Heart right ventricle (tissue), 16 donors: ENCODE results near the gene MEF2C. TPM values are rescaled to one million over a fixed set of nuclear protein-coding genes. Genes with fewer than 3 reads are reported as not detected.

Source experiments
- ATAC-seq, 8 donors: fragments of 200-7000 bp; cut with Tn5 transposase; one replicate each; pipeline ENCODE4 v1.9.1; 2020; ENCODE audit warnings: mild to moderate bottlenecking in 8 of 8, moderate library complexity in 8 of 8, moderate number of reproducible peaks in 1 of 8
- DNase-seq, 2 donors: peaks; one replicate each; pipeline ENCODE4 v3.0.0-alpha.2; 2020
- H3K27ac ChIP-seq, 10 donors: fragments of 200-600 bp; sonication (generic) in 2 of 10; one replicate each; pipeline versions ENCODE4 v1.5.0 to v1.8.0; 2020 to 2022; ENCODE audit warnings: mild to moderate bottlenecking in 3 of 10
- H3K27me3 ChIP-seq, 7 donors: fragments of 200-600 bp; one replicate each; pipeline ENCODE4 v1.8.0; 2021 to 2022; ENCODE audit warnings: mild to moderate bottlenecking in 2 of 7
- H3K36me3 ChIP-seq, 9 donors: fragments of 200-600 bp; sonication (generic) in 1 of 9; one replicate each; pipeline versions ENCODE4 v1.5.0 to v1.8.0; 2020 to 2022; ENCODE audit warnings: mild to moderate bottlenecking in 2 of 9
- H3K4me1 ChIP-seq, 9 donors: fragments of 200-600 bp; sonication (generic) in 1 of 9; one replicate each; pipeline versions ENCODE4 v1.5.0 to v1.8.0; 2020 to 2022; ENCODE audit warnings: mild to moderate bottlenecking in 4 of 9
- H3K4me3 ChIP-seq, 10 donors: fragments of 200-600 bp; sonication (generic) in 2 of 10; one replicate each; pipeline versions ENCODE4 v1.5.0 to v1.8.0; 2020 to 2022; ENCODE audit warnings: mild to moderate bottlenecking in 7 of 10, moderate library complexity in 2 of 10
- H3K9me3 ChIP-seq, 11 donors: fragments of 200-600 bp in 10 of 11; sonication (generic) in 2 of 11; one replicate each; pipeline versions ENCODE4 v1.5.0 to v1.8.0; 2013 to 2022; ENCODE audit warnings: mild to moderate bottlenecking in 2 of 11, control low read depth in 1 of 11, moderate library complexity in 1 of 11
- CTCF ChIP-seq, 9 donors: fragments of 200-600 bp; sonication (generic) in 2 of 9; IDR thresholded peaks; one replicate each; pipeline versions ENCODE4 v1.5.0 to v1.8.0; 2021 to 2022; ENCODE audit warnings: antibody characterized with exemption in 9 of 9, mild to moderate bottlenecking in 5 of 9, moderate library complexity in 1 of 9
- WGBS, 2 donors: extraction: QIAGEN DNeasy Blood & Tissue Kit; methylation state at CpG; one replicate each; pipeline ENCODE4 v1.1.7; 2013; ENCODE audit warnings: inconsistent platforms in 1 of 2; 5-methylcytosine and 5-hydroxymethylcytosine counted together
- intact Hi-C, 10 donors: fragments of 100-400 bp; cut with DNase I; formaldehyde crosslinking; loops; one replicate each; pipeline versions ENCODE4 v1.11.1 to v1.14.2; 2022
- polyA plus RNA-seq, 2 donors: library from polyadenylated mRNA; stranded (reverse); fragments of 200-250 nt; gene quantifications; one replicate each; pipeline ENCODE4 v1.2.3, GENCODE V29; 2013
- total RNA-seq, 10 donors: library from RNA; stranded (reverse); fragmentation: NEBNext Ultra II Directional in 3 of 10; extraction: Animal tissue kit (Norgen Biotek cat#: 25700) in 3 of 10; gene quantifications; one replicate each; pipeline versions ENCODE4 v1.2.1 to v1.2.4, GENCODE V29; 2021 to 2023
- donor health status: Arrhythmogenic right ventricular cardiomyopathy.
- donor health status: ischemic (EF 13 %, LVEDD 7.1; RV severe dilation, severe dysfunction).
- donor health status: healthy with polysubstance abuse.
- donor health status: DM: no; HTN: yes; CAD: no.
- donor health status: DM: no; HTN: no; CAD: no.
- donor health status: ischemic (EF 25% LVEDD 6.9; RV normal size, moderate dysfunction).
- donor health status: ischemic (EF 25% LVEDD 5.7; RV mildly dilated, moderate dysfunction).
- donor health status: healthy.
- donor health status: DM: yes; HTN: yes; CAD: no.
- donor health status: Ischemic cardiomyopathy.
- donor health status: ischemic (EF 35%, LVEDD 5.7; RV mildly dilated, moderate dysfunction).
- donor health status: nonischemic (EF 11% LVEDD 7.7; RV severe dilation, severe dysfunction).
- donor health status: DM: yes; HTN: yes; CAD: no.
- donor health status: PGD.
- donor health status: ischemic (EF 29% LVEDD 5.4; RV normal size, mild dysfunction).
- donor health status: nonischemic (EF 23%, LVEDD 6.1; RV moderate dilation, normal function).

Gene MEF2C
- total and polyA plus RNA-seq, 12 donors, result 11.2 to 88.7 (median 66.3) TPM

GRCh38 chr5:88677943-88678769 lies 204.8 kb downstream of the MEF2C start:
- H3K9me3 ChIP-seq, result no peaks in the 10 kb centered on the region
- H3K27ac ChIP-seq, result no peak overlapping the region
- H3K4me1 ChIP-seq, result peaks cover 3 to 41% (median 30%) of the 10 kb centered on the region in 9 donors
- DNase-seq, result no peak
- H3K27me3 ChIP-seq, result peaks cover 57 to 100% (median 99%) of the 10 kb centered on the region in 7 donors
- H3K4me3 ChIP-seq, result no peak overlapping the region
- WGBS, 2 donors, result 3 to 5% methylated on average over 53 to 56 of the region's 56 CpGs
- no peak for TF ChIP-seq CTCF (IDR thresholded peaks at IDR 0.05)
- no peak for ATAC-seq
- intact Hi-C loops, result loop anchor here in 3 of 10 donors (5.0 kb wide), 2 partner anchors 536 to 896 kb away; no protein-coding TSS in a partner anchor
- no peaks in the 10 kb centered on the region for H3K36me3 ChIP-seq

- intact Hi-C loops, result loop anchor here in 3 of 10 donors (5.0 kb wide), 2 partner anchors 535 to 895 kb away; no protein-coding TSS in a partner anchor
- DNase-seq (no peak), ATAC-seq (no peak)
- no peak overlapping the region for H3K4me3 ChIP-seq
- no peaks in the 10 kb centered on the region for H3K36me3 ChIP-seq
- peaks cover 57 to 100% (median 99%) of the 10 kb centered on the region in 7 donors for H3K27me3 ChIP-seq
- 8 to 12% methylated on average over 4 of the region's 4 CpGs for WGBS, 2 donors
- no peak for TF ChIP-seq CTCF (IDR thresholded peaks at IDR 0.05)
- no peak overlapping the region for H3K27ac ChIP-seq
- H3K9me3 ChIP-seq, result no peaks in the 10 kb centered on the region
- H3K4me1 ChIP-seq, result peaks cover 3 to 41% (median 30%) of the 10 kb centered on the region in 9 donors
These were observed 205.5 kb downstream of the MEF2C start for GRCh38 chr5:88677376-88677895.

GRCh38 chr5:88676637-88677375 lies 206.2 kb downstream of the MEF2C start:
- no peaks in the 10 kb centered on the region for H3K36me3 ChIP-seq
- H3K4me3 ChIP-seq, result no peak overlapping the region
- TF ChIP-seq CTCF (IDR thresholded peaks at IDR 0.05), result no peak
- H3K9me3 ChIP-seq, result no peaks in the 10 kb centered on the region
- peaks cover 3 to 41% (median 30%) of the 10 kb centered on the region in 9 donors for H3K4me1 ChIP-seq
- no peak overlapping the region for H3K27ac ChIP-seq
- WGBS, 2 donors, result 19 to 21% methylated on average over 8 of the region's 8 CpGs
- DNase-seq (no peak), ATAC-seq (no peak)
- intact Hi-C loops, result loop anchor here in 3 of 10 donors (5.0 kb wide), 2 partner anchors 535 to 895 kb away; no protein-coding TSS in a partner anchor
- peaks cover 59 to 100% (median 99%) of the 10 kb centered on the region in 7 donors for H3K27me3 ChIP-seq
